GM12873 (cell line): ENCODE data around the gene RBBP6.

Source experiments
- CTCF ChIP-seq: IDR thresholded peaks from 2 replicates; pipeline ENCODE4 v1.5.1; 2012; ENCODE audit warnings: low read depth, mild to moderate bottlenecking, moderate library complexity, low read length, control low read depth; ENCODE audit not compliant: insufficient read depth; ENCODE audit errors: missing control alignments

Gene RBBP6

DNA sequence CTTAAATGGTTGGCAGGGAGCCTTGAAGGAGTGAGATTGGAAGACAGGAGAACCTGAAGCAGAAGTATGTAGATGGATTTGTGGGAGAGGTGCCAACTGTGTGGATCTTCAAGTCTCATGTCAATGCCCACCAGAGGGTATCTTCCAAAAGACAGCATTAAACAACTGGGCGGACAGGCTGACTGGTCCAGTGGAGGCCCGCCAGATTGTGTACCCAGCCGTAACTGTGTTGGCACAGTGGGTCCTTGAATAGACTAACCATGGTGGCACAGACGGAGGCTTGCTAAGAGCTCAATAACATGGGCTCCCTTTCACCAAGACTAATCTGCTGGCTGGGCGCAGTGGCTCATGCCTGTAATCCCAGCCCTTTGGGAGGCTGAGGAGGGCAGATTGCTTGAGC lies 24.2 kb upstream of the RBBP6 start:
- no peak for TF ChIP-seq CTCF

- TF ChIP-seq CTCF, result peak; percentile 90
Measured at GRCh38 chr16:24516900-24517669, 22.3 kb upstream of the RBBP6 start.

- TF ChIP-seq CTCF, result no peak
Measured at GRCh38 chr16:24518498-24518897, 20.9 kb upstream of the RBBP6 start.

GRCh38 chr16:24520983-24521382 lies 18.4 kb upstream of the RBBP6 start:
- TF ChIP-seq CTCF, result no peak

DNA sequence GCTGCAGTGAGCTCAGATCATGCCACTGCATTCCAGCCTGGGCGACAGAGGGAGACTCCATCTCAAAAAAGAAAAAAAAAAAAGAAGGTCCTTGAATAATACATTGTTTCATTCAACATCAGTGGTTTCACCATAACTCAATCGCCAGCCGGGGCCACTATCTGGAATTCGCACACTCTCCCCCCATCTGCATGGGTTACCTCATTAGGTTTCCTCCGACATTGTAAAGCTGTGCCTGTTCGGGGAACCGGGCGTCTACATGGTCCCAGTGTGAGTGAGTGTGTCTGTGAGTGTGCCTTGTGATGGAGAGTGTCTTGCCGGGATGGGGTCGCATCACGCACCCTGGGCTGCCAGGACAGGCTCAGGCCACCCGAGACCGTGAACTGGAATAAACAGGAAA lies 16.6 kb upstream of the RBBP6 start:
- TF ChIP-seq CTCF, result no peak

DNA sequence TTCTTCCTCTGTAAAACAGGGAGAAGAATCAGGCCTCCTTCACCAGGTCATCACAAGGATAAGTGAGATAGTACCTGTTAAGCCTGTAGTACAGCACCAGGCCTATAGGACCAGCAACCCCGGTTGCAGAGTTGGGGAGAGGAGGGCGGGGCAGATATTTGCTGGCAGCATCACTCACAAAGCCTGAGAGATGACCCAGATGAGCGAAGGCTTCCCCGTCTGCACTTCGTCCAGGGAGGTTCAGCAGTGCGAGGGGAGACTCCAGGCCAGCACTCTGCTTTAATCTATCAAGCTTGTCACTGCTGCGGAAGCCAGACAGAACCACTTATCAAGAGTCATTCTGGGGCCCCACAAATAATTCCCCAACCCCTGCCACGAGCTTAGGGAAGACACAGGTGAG lies 15.8 kb upstream of the RBBP6 start:
- no peak for TF ChIP-seq CTCF

DNA sequence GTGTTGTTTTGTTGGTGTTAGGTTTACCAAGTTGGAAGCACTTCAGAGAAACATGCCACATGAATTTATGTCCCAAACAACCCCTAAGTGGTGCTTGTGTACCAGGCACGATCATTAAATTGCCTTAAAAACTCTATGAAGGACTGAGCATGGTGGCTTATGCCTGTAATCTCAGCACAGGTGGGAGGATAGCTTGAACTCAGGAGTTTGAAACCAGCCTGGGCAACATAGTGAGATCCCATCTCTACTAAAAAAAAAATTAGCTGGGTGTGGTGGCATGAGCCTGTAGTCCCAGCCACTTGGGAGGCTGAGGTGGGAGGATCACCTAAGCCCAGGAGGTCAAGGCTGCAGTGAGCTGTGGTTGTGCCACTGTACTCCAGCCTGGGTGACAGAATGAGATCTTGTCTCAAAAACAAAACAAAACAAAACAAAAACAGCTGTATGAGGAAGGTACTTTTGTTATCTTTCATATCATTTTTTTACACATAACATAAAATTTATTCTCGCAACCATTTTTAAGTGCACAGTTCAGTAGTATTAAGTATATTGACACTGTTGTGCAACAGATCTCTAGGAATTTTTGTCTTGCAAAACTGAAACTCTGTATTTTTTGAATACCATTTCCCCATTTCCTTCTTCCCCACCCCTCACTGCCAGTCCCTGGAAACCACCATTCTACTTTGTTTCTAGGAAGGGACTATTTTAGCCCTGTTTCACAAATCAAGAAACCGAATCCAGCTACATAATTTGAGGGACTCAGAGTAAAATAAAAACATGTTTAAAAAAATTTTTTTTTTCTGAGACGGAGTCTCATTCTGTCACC lies 14.3 kb upstream of the RBBP6 start:
- TF ChIP-seq CTCF, result no peak
